Raji (cell line): ENCODE measurements around the gene SP140L.

Experiments used
- POLR2A ChIP-seq: IDR thresholded peaks from 2 replicates; pipeline ENCODE4 v1.6.1; 2011; ENCODE audit warnings: low read depth, low read length, control low read depth; ENCODE audit not compliant: insufficient read depth

Gene SP140L

GRCh38 chr2:230346921-230347533 is 20.0 kb downstream of the SP140L start:
- no peak for TF ChIP-seq POLR2A

- TF ChIP-seq POLR2A: no peak
Observed at GRCh38 chr2:230347659-230348305, 20.8 kb downstream of the SP140L start.

GRCh38 chr2:230348787-230349186 is 21.8 kb downstream of the SP140L start:
- no peak for TF ChIP-seq POLR2A

- TF ChIP-seq POLR2A: no peak
Observed at GRCh38 chr2:230356084-230356483, 29.1 kb downstream of the SP140L start.

DNA sequence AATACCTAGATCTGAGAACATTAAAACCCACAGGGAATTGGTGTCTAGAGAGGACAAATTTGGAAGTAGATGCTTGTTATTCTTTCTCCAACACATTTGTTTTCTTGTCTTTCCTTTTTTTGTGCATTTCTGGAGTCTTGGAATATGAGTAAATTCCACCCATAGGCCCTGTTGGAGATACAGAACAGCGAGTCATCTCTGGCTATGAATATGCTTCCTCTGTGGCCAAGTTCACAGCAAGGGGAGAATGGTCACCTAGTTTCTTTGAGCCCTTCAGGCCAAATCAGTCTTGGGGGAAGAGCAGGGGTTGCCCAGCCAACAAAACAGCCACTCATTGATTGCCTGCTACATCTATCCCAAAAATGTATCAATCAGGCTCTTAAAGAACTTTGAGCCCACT is 31.3 kb downstream of the SP140L start:
- no peak for TF ChIP-seq POLR2A

- no peak for TF ChIP-seq POLR2A
Observed at GRCh38 chr2:230360028-230360427, 33.0 kb downstream of the SP140L start.

DNA sequence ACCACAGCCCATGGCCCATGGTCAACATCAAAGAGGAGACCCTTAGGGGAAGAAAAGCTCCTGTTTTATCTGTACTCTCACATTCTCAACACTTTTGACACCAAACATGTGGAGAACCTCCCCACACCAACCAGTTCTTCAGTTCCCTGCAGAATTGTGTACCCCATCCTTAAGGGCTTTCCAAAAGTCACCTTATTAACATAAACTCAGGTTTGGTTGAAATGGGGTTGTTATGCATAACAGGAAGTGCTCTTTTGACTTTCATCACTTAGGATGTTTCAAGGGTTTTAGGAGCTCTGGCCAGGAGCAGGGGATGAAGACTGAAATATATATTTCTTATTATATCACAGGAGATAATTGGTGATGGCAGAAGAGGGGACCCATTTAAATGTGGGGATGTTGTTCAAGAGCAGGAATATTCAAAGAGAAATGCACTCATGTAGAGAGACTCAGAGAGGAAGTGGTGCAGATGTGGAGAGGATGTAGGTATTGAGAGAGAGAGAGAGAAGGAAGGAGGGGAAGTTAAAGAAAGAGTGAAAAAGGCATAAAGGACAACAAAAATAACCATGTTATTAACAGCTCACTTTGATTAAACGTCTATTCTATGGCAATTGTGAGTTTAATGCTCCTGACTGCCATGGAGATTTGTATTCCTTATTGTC is 35.2 kb downstream of the SP140L start:
- TF ChIP-seq POLR2A: no peak

DNA sequence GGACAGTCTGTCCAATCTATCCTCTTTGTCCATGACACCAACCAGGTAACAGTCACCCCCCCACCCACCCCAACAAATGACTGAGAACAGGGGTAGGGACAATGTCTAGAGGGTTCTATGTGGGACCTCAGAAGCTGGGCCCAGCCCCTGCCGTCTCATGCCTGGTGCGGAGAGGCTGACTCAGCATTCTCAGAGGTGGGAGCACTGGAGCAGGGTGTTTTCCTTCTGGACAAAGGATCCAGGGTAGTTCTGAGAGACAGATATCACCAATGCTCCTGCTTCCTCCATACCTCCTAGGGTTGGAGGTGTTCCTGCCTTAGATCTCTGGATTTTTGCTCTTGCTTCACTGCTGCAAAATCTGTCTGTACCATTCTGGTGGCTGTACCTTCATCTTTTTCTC is 55.1 kb downstream of the SP140L start:
- no peak for TF ChIP-seq POLR2A

- TF ChIP-seq POLR2A: no peak
Observed at GRCh38 chr2:230383453-230383852, 56.5 kb downstream of the SP140L start.

GRCh38 chr2:230384986-230385385 is 58.0 kb downstream of the SP140L start:
- TF ChIP-seq POLR2A: no peak

DNA sequence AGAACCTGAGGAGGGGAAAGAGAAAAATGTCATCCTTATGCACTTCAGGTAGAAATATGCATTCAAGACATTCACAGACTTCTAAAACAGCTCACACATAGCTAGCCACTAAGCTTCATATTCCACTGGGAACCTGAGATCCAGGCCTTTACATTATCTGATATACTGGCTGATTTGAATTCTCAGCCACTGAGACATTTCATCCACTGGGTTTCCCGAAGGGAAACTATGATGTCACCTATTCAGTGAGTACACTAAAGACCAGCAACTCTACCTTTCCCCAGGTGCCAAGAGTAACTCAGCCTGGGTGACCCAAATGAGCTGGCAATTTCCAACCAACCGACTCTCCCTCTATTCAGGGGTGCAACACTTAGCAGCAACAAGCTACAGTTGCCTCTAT is 67.3 kb downstream of the SP140L start:
- TF ChIP-seq POLR2A: no peak

DNA sequence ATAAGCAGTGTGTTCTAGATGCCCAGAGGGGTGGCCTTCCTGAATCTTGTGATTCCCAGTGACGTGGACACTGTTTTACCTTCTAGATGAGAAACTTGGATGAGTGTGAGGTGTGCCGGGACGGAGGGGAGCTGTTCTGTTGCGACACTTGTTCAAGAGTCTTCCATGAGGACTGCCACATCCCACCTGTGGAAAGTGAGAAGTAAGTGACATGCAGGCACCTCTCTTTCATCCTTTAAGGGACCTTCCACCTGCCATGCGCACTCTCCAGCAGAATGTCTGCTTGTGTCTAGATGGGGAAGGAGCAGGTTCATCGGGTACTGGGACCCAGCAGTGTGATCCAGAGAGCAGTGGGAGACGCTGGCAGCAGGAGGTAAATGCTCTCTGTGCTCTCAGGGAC is 73.0 kb downstream of the SP140L start:
- no peak for TF ChIP-seq POLR2A

- TF ChIP-seq POLR2A: no peak
Observed at GRCh38 chr2:230400454-230400853, 73.5 kb downstream of the SP140L start.

DNA sequence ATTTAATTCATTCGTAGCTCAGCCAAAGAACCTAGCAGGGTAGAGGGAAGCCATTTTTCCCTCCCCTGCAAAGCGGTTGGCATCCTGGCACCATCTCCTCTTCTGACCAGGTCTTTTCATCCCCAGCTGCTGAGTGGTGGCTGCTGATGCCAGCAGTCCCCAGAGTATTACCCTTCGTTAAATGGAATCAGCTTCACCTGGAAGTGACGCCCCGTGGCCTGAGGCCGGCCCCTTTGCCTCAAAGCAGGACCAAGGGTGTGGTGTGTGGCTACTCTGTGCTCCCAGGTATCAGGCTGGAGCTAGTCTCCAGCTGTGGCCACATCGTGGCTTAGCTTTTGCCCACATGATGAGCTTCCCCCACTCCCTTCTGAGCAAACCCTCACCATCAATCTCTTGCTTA is 76.8 kb downstream of the SP140L start:
- TF ChIP-seq POLR2A: no peak

- TF ChIP-seq POLR2A: no peak
Observed at GRCh38 chr2:230405824-230406223, 78.8 kb downstream of the SP140L start.

DNA sequence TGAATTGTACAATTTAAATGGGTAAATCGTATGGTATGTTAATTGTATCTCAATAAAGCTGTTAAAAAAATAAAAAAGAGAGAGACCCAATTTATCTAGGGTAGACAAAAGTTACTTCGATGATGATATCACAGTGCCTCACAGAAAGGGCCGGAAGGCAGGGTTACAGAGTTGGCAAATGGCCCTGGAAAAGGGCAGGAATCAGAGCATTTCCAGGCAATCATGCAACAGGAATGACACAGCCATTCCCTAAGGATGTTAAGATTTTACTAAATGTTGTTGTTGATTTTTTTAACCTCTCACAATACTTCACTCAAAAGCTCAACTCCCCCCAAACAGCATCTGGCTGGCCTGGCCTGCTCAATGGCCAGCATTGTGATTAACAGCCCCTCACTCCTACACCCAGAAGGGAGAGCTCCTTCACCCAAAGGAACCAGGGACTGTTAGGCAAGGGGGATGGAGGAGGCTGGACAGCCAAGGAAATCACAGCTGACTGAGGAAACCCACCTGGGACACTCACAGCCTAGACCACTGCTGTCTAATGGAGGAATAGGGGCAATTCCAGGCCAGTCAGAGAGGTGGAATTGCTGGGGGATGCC is 81.3 kb downstream of the SP140L start:
- no peak for TF ChIP-seq POLR2A
